Uterus (tissue), 2 donors: Measurements from ENCODE around the gene TTC22.

Experiments
- CTCF ChIP-seq, 4 experiments: fragments of 200-600 bp in 2 of 4; fragments of 450-650 bp in 2 of 4; sonication (generic) in 2 of 4; IDR thresholded peaks; one replicate each; pipeline ENCODE4 v1.5.1; 2016 to 2019; ENCODE audit warnings: antibody characterized with exemption in 4 of 4, mild to moderate bottlenecking in 2 of 4, moderate library complexity in 1 of 4
- POLR2A ChIP-seq, 2 donors: fragments of 450-650 bp; IDR thresholded peaks; one replicate each; pipeline ENCODE4 v1.6.1; 2016; ENCODE audit warnings: antibody characterized with exemption in 2 of 2, mild to moderate bottlenecking in 1 of 2, moderate library complexity in 1 of 2

DNA sequence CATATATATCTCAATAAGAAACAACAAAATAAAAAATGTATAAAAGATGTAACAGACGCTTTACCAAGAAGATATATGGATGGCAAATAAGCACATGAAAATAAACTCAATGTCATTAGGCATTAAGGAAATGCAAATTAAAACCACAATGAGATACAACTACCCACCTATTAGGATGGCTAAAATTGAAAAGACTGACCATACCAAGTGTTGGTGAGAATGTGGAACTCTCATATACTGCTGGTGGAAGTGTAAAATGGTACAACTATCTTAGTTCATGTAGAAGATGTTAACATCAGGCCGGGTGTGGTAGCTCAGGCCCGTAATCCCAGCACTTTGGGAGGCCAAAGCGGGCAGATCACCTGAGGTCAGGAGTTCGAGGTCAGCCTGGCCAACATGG lies 42.3 kb upstream of the TTC22 start:
- TF ChIP-seq CTCF (IDR thresholded peaks at IDR 0.05): no peak
- TF ChIP-seq POLR2A (IDR thresholded peaks at IDR 0.05): no peak
